HepG2 (cell line): ENCODE measurements around the gene FXYD4. TPM values are rescaled to one million over a fixed set of nuclear protein-coding genes. Genes with fewer than 3 reads are reported as not detected.

ENCODE experiments used
- ATF1 ChIP-seq: IDR thresholded peaks from 2 replicates; pipeline ENCODE4 v1.6.1; 2016; ENCODE audit warnings: mild to moderate bottlenecking, control low read depth
- ATF5 ChIP-seq: sonication (generic); formaldehyde crosslinking; IDR thresholded peaks from 2 replicates; pipeline ENCODE4 v1.4.0; 2020; ENCODE audit warnings: mild to moderate bottlenecking, low read depth, missing genetic modification reagents
- CENPT ChIP-seq: sonication (generic); formaldehyde crosslinking; IDR thresholded peaks from 2 replicates; pipeline ENCODE4 v1.8.0; 2022; ENCODE audit warnings: low read depth, mild to moderate bottlenecking, moderate library complexity, missing genetic modification reagents
- FOXP1 ChIP-seq, 2 experiments: fragments of 450-650 bp in 1 of 2; IDR thresholded peaks; 2 replicates each; pipeline ENCODE4 v1.6.1; 2017 to 2018; ENCODE audit warnings: antibody characterized with exemption in 1 of 2
- GPN1 ChIP-seq: sonication (generic); formaldehyde crosslinking; IDR thresholded peaks from 2 replicates; pipeline ENCODE4 v1.5.1; 2020; ENCODE audit warnings: missing genetic modification reagents, borderline replicate concordance
- HMG20B ChIP-seq: conservative IDR thresholded peaks from 2 replicates; pipeline ENCODE4 v1.6.1; 2016; ENCODE audit warnings: missing genetic modification reagents, missing compliant biosample characterization
- NR0B2 ChIP-seq: sonication (generic); formaldehyde crosslinking; IDR thresholded peaks from 2 replicates; pipeline ENCODE4 v1.4.0; 2020; ENCODE audit warnings: mild to moderate bottlenecking, missing genetic modification reagents
- RAD21 ChIP-seq: fragments of 450-650 bp; formaldehyde crosslinking; IDR thresholded peaks from 2 replicates; pipeline ENCODE4 v1.5.0; 2020; ENCODE audit warnings: mild to moderate bottlenecking
- RBFOX2 ChIP-seq: fragments of 200-400 bp; formaldehyde crosslinking; IDR thresholded peaks from 2 replicates; pipeline ENCODE4 v1.6.1; 2017; ENCODE audit warnings: low read depth, mild to moderate bottlenecking, low read length
- TCF7 ChIP-seq: sonication (generic); IDR thresholded peaks from 2 replicates; pipeline ENCODE4 v1.6.1; 2016; ENCODE audit warnings: antibody characterized with exemption, low read depth
- TEAD2 ChIP-seq: sonication (generic); formaldehyde crosslinking; IDR thresholded peaks from 2 replicates; pipeline ENCODE4 v1.9.0; 2021; ENCODE audit warnings: missing genetic modification reagents
- ZBTB7B ChIP-seq: sonication (generic); formaldehyde crosslinking; IDR thresholded peaks from 2 replicates; pipeline ENCODE4 v1.4.0; 2020; ENCODE audit warnings: missing genetic modification reagents
- ZFP36 ChIP-seq: fragments of 150-350 bp; IDR thresholded peaks from 2 replicates; pipeline ENCODE4 v1.6.1; 2018; ENCODE audit warnings: borderline replicate concordance, low read length, low read depth; ENCODE audit not compliant: partially characterized antibody
- ZNF136 ChIP-seq: sonication (generic); formaldehyde crosslinking; IDR thresholded peaks from 2 replicates; pipeline ENCODE4 v1.8.1; 2022; ENCODE audit warnings: low read depth, mild to moderate bottlenecking, moderate library complexity, missing genetic modification reagents
- ZNF282 ChIP-seq: fragments of 450-650 bp; IDR thresholded peaks from 2 replicates; pipeline ENCODE4 v1.6.1; 2018; ENCODE audit not compliant: partially characterized antibody
- ZNF503 ChIP-seq: sonication (generic); formaldehyde crosslinking; IDR thresholded peaks from 2 replicates; pipeline ENCODE4 v1.4.0; 2020; ENCODE audit warnings: missing genetic modification reagents
- ZNF577 ChIP-seq: sonication (generic); formaldehyde crosslinking; IDR thresholded peaks from 2 replicates; pipeline ENCODE4 v1.4.0; 2020; ENCODE audit warnings: mild to moderate bottlenecking, low read depth, missing genetic modification reagents, borderline replicate concordance
- ZNF720 ChIP-seq: sonication (generic); formaldehyde crosslinking; IDR thresholded peaks from 2 replicates; pipeline ENCODE4 v1.4.0; 2020; ENCODE audit warnings: missing genetic modification reagents
- ZNF772 ChIP-seq: sonication (generic); formaldehyde crosslinking; IDR thresholded peaks from 2 replicates; pipeline ENCODE4 v1.5.0; 2020; ENCODE audit warnings: mild to moderate bottlenecking, missing genetic modification reagents
- polyA plus RNA-seq, 8 experiments: library from polyadenylated mRNA; depleted of rRNA in 3 of 8; stranded (reverse) in 7 of 8; unstranded in 1 of 8; fragments of >200 nt; fragmentation: Illumina TruSeq in 4 of 8; extraction: Trizol in 4 of 8; gene quantifications; 2 replicates each; pipeline versions ENCODE4 v1.2.1 to v1.2.3, GENCODE V29; 2011 to 2016; ENCODE audit warnings: low read depth in 4 of 8, missing spikeins in 1 of 8, mixed read lengths in 1 of 8; ENCODE audit not compliant: insufficient read depth in 1 of 8
- total RNA-seq, 5 experiments: library from RNA; depleted of rRNA; stranded (reverse); fragments of >200 nt; fragmentation: Illumina TruSeq; extraction: Trizol; gene quantifications; 2 replicates each; pipeline ENCODE4 v1.2.3, GENCODE V29; 2016; ENCODE audit warnings: low read depth in 1 of 5
- TF ChIP-seq, protein P1 (sequence below): sonication (generic); formaldehyde crosslinking; IDR thresholded peaks from 2 replicates; pipeline ENCODE4 v1.4.0; 2020; ENCODE audit warnings: missing genetic modification reagents
- TF ChIP-seq, protein P2 (sequence below): sonication (generic); formaldehyde crosslinking; IDR thresholded peaks from 2 replicates; pipeline ENCODE4 v1.8.0; 2022; ENCODE audit warnings: missing genetic modification reagents, low read depth, mild to moderate bottlenecking, borderline replicate concordance

FXYD4 gene
- total and polyA plus RNA-seq, 2 of the 13 experiments (the other 11 are each of a cell fraction or from before 2014, with no cell fraction given) = not detected

- TF ChIP-seq ZNF772 (CRISPR knock-in tag) (no peak), GPN1 (CRISPR knock-in tag) (no peak), ZNF282 (no peak), ZNF720 (CRISPR knock-in tag) (no peak), ZNF136 (CRISPR knock-in tag) (no peak), CENPT (CRISPR knock-in tag) (no peak), ZNF503 (CRISPR knock-in tag) (0 out of 2 replicates have a peak, but pooled peaks have one; percentile 31), ATF1 (CRISPR knock-in tag) (no peak), NR0B2 (CRISPR knock-in tag) (no peak), ZFP36 (no peak), TCF7 (peak; percentile 93), ZBTB7B (CRISPR knock-in tag) (peak; percentile 58; the same call in 1 of the 2 replicates), TEAD2 (CRISPR knock-in tag) (no peak), ZNF577 (no peak), RBFOX2 (no peak), RAD21 (CRISPR knock-in tag) (no peak), ATF5 (no peak), HMG20B (CRISPR knock-in tag) (no peak), FOXP1 (IDR thresholded peaks at IDR 0.05) (no peak), FOXP1 (CRISPR knock-in tag; IDR thresholded peaks at IDR 0.05) (no peak)
- TF ChIP-seq, protein P1, sequence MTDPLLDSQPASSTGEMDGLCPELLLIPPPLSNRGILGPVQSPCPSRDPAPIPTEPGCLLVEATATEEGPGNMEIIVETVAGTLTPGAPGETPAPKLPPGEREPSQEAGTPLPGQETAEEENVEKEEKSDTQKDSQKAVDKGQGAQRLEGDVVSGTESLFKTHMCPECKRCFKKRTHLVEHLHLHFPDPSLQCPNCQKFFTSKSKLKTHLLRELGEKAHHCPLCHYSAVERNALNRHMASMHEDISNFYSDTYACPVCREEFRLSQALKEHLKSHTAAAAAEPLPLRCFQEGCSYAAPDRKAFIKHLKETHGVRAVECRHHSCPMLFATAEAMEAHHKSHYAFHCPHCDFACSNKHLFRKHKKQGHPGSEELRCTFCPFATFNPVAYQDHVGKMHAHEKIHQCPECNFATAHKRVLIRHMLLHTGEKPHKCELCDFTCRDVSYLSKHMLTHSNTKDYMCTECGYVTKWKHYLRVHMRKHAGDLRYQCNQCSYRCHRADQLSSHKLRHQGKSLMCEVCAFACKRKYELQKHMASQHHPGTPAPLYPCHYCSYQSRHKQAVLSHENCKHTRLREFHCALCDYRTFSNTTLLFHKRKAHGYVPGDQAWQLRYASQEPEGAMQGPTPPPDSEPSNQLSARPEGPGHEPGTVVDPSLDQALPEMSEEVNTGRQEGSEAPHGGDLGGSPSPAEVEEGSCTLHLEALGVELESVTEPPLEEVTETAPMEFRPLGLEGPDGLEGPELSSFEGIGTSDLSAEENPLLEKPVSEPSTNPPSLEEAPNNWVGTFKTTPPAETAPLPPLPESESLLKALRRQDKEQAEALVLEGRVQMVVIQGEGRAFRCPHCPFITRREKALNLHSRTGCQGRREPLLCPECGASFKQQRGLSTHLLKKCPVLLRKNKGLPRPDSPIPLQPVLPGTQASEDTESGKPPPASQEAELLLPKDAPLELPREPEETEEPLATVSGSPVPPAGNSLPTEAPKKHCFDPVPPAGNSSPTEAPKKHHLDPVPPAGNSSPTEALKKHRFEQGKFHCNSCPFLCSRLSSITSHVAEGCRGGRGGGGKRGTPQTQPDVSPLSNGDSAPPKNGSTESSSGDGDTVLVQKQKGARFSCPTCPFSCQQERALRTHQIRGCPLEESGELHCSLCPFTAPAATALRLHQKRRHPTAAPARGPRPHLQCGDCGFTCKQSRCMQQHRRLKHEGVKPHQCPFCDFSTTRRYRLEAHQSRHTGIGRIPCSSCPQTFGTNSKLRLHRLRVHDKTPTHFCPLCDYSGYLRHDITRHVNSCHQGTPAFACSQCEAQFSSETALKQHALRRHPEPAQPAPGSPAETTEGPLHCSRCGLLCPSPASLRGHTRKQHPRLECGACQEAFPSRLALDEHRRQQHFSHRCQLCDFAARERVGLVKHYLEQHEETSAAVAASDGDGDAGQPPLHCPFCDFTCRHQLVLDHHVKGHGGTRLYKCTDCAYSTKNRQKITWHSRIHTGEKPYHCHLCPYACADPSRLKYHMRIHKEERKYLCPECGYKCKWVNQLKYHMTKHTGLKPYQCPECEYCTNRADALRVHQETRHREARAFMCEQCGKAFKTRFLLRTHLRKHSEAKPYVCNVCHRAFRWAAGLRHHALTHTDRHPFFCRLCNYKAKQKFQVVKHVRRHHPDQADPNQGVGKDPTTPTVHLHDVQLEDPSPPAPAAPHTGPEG (CRISPR knock-in tag) = no peak
- TF ChIP-seq, protein P2, sequence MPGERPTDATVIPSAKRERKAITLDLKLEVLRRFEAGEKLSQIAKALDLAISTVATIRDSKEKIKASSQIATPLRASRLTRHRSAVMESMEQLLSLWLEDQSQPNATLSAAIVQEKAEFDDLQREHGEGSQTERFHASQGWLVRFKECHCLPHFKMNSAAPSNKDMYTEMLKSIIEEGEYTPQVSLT (CRISPR knock-in tag) = no peak
Measured at GRCh38 chr10:43417950-43418768, 46.7 kb downstream of the FXYD4 start (continued).
